ENCODE measurements around the gene ADAMTS17.

Gene ADAMTS17

DNA sequence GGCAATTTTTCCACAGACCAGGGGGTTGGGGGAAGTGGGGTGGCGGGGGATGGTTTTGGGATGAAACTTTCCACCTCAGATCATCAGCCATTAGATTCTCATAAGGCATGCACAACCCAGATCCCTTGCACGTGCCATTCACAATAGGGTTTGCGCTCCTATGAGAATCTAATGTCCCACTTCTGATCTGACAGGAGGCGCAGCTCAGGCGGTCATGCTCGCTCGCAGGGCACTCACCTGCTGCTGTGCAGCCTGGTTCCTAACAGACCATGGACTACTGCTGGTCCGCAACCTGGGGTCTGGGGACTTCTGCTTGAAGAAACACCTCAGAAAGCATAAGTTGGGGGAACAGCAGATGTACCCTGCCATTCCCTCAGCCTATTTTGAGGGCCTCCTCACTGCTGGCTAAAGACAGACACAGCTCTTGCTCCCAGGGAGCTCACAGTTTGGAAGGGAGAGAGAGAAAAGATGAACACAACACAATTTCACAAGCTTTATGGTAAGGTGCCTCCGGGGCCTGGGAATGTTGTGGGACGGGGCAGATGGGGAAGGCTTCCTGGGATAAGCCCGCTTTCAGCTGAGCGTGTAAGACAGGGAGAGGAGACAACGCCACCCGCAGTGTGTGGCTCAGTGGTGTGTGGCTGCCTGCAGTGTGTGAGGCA lies 285.2 kb downstream of the ADAMTS17 start:
- FAIRE-seq (no peak), DNase-seq (ENCODE audit: low spot score) (no peak)

DNA sequence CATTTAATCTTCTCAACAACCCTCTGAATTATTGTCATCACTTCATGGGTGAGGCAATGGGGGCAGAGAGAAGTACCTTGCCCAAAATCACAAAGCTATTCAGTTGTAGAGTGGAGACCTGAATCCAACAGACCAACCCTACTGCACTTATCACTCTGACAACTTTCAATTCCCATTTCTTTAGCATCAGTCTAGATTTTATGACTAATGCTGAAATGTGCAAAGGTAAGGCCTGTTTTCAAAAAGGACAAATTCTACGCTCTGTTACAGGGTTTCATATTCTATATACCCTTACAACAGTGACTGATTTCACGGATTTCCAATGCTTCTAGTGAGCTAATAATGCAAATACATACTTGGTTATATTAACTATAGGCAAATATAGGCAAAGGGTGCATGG lies 286.0 kb downstream of the ADAMTS17 start:
- FAIRE-seq (no peak), DNase-seq (ENCODE audit: low spot score) (no peak)

DNA sequence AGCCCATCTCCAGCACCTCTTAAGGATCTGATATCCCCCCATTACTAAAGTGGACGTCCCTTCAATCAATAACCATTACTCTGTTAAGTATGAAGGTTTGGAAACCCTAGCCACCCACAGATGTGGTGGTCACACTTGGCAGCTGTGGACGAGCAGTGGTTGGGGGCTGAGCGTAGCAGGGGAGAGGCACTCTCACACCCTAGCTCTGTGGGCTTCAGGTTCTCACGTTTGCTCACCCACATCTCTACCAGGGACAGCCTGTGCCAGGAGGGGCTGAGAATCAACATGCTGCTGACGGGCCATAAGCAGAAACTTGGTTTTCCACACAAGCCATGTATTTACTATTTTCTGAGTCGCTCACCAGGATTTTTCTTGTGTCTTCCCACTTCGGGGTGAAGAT lies 287.2 kb downstream of the ADAMTS17 start:
- DNase-seq (ENCODE audit: low spot score) (no peak), FAIRE-seq (no peak)

DNA sequence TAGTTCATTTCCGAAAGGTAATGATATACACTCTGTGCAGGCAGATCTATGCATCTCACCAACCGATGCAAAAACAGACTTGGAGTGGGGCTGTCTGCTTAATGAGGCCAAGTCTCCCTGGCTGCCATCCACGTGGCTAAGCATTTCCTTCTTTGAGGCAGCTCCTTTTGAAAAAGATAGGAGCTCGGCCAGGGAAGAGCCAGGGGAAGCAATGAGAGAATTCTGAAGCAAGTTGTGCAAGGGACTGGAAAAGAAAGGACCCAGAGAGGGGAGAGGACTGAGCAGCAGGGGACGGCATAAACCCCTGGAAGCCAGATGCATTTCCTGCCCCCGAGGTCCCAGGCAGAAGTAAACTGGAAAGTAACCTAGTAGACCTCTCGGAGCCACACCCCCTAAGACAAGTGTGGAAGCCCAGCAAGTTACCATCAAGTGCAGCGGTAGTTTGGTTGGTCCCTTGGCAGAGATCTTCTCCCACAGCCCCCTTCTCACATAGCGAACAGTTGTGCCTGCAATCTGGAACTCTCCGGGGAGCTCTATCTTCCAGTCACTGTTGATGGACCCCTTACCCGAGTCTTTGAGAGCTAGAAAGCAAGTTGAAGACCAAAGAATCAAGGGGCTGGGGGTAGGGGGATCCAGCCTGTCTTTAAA lies 288.2 kb downstream of the ADAMTS17 start:
- FAIRE-seq (no peak), DNase-seq (ENCODE audit: low spot score) (no peak)

DNA sequence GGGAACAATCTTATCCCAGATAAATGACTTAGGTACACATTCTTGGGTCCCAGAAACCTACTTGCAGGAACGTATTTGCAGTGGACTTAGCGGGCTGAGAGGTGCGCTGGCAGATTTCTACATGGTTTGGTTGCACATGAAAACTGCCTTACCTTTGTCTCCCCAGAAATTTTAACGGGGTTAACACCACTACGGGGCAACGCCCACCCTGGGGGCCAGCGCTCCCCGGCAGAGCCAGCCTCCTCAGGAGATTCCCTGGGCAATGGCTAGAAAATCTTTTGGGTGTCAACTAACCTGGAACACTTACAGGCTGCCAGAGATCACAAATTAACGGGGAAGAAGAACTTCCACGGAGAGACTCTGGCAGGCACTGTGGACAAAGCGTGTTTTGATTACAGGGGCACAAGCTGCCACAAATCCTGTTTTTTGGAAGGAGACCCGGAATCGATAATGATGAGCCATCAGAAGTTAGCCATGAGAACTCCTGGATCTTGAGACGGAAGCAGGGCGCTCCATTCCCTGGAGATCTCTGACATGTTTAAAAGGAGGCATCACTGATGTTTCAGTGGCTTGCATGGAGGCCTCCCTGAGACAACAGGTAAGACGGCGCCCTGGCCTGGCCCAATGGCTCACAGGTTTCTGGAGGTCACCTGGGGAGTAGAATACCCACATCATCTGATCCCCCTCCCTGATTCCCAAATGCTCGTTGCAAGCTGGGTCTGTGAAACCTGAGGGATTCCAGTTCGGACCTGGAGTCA lies 288.9 kb downstream of the ADAMTS17 start:
- FAIRE-seq = no peak
- DNase-seq (ENCODE audit: low spot score) = no peak

DNA sequence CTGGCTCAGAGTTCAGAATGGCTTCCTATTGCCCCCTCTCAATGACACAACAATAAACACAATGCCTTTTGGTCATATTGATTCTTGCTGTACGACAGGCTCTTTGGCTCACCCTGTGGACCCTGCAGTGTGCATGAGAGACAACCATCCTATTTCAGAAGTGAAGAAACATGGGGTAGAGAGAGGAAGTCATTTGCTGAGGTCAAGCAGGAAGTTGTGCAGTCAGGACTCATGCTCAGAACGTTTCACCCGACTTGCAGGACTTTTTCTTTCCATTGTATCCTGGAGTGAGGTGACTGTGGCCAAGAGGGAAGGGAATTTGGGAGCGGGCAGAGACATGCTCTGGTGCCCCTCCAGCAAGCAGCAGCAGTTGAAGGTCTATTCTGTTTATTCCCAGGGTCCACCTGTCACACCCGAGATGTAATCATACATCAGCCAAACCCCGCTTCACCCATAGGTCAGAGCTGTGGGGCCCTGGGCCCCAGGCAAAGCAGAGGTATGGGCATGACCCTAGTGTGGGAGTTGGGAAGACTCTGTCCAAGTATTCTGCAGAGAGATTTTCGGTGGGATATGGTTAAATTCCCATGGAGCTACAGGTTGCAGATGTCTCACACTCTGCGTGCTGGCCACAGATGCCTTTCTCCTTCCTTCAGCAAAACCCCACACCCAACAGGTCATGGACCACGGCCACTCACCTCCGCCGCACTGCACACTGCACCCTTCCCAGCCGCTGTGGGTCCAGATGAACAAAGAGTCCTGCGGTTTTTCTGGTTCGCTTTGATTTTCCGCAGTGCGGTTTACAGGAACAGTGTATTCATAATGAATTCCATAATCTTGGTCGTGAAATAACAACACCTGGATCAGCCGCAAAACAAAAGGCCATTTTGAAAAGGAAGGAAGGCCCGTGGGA lies 290.6 kb downstream of the ADAMTS17 start:
- FAIRE-seq (no peak), DNase-seq (ENCODE audit: low spot score) (no peak)

DNA sequence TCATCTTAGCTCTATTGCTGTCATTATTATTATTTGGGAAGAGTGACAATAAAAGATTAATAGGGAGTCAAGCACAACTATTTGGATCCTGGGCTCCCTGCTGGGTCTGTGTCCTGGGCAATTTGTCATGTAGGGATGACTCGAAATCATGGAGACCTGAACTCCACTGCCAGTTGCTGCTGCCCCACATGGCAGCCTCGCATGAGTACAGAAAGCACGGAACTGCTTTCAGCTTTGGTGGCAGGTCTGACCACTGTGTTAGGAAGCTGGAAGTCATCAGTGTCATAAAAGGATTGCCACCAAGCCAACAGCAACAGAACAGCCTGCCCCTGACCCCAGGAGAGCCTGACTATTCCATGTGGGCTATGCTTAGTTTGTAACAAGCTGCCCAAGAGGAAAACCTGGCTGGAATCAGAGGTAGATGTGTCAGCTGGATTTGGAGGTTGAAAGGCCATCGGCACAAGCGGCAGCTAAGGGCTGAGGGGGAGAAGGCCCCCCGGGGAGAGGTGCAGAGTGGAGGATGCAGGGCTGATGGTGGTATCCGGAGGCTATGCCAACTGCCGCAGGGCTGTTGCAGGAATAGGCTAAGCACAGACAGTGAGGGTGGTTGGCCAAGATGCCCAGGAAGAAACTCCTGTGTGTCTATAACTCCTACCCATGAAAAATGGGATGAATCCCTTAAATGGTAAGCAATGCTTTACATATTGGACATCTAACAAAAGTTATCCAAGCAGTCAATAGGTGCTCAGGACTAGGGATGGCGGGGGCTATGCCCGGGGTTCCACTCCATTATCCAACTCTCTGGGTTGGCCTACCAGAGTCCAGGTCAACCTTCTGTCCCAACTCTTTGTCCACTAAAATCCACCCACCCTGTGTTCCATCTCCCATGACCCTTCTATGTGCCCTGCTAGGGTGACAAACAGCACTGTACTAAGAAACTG lies 291.6 kb downstream of the ADAMTS17 start:
- no peak for FAIRE-seq
- DNase-seq (ENCODE audit: low spot score) = no peak

DNA sequence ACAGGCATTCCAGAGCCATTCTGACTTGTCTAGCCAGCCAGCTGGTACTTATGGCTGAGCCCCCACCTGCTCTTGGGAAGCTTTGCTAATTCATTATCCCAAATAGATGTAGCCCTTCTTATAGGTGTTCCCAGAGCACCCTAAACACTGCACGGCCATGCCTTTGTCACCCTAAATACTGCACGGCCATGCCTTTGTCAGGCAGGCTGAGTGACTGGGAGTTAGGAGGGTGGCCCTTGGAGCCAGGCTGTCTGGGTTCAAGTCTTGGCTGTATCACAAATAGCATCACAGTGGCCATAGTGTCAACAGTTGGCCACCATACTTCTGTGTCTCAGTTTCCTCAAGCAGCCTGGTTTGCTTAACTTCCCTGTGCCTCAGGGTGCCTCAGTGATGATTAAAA lies 292.3 kb downstream of the ADAMTS17 start:
- FAIRE-seq (no peak), DNase-seq (ENCODE audit: low spot score) (no peak)

DNA sequence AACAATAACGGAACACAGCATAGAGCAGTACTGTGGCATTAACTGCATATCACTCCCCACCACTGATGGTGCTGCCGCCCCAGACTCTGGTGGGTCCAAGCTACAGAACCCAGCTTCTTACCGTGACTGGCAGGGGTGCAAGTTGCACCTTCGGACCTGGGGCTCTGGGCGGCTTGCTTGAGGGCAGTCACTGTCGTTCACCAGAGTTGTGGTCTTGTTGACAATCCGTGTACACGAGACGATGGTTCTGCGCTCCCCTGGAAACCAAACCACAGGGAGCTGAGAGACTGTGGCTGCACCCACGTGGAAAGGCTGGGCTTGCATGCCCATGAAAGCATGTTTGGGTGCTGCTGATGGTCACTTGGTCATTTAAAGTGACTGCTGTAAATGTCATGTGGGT lies 293.0 kb downstream of the ADAMTS17 start:
- FAIRE-seq (no peak), DNase-seq (ENCODE audit: low spot score) (no peak)

DNA sequence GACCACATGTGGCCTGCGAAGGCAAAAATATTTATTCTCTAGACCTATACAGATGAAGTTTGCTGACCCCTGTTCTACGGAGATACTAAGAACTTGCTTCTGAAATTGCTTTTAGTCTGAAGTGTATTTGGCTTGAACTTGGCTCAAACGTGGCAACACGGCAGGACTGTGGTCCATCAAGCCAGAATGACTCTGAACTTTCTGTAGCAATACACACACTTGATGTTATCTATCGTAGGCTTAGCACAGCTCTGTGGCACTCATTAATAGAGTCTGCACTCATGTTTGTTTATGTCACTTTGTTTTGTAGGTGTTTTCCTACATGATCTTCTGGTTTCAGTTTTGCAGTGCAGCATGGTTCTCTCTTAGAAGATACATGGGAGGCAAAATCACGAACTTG lies 298.1 kb downstream of the ADAMTS17 start:
- DNase-seq (ENCODE audit: low spot score) = no peak
- no peak for FAIRE-seq

DNA sequence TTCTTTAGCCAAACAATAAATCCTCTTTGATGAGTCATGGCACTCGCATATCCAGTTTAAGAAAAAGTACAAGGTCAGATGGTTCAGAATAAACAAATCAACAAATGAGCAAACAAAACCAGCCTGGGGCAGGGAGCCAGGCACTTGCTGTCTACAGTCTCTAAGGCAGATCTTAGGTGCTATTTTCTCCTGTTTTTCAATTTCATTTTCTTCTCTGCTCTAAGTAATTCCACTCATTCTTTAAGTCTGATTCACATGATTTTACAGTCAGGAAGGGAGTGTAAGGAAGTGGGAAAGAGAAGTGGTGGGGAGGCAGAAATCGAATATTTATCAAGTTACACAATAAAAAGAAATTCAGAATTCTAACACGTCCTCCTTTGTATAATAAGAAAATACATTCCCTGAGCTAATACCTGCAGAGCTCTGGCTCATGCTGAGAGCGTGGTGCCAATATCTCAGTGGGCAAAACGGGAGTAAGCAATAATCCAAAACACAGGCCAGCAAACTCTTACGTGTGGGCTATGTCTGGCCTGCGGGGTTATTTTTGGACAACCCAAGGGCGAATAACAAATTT lies 298.6 kb downstream of the ADAMTS17 start:
- DNase-seq (ENCODE audit: low spot score) = peak; percentile 69
- FAIRE-seq = peak; percentile 36

DNA sequence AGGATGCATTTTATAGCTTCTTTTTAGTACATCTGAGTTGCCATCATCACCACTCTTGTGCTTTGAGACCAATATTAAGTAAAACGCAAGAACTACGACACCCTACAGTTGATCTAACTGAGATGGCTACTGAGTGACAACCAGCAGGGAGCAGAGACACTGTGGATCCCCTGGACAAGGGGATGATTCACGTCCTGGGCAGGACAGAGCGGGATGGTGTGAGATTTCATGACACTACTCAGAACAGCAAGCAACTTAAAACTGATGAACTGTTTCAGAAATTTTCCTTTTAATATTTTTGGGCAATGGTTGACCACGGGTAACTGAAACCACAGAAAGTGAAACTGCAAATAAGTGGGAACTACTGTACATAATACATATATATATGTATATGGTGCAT lies 299.2 kb downstream of the ADAMTS17 start:
- FAIRE-seq (no peak), DNase-seq (ENCODE audit: low spot score) (peak; percentile 37)

DNA sequence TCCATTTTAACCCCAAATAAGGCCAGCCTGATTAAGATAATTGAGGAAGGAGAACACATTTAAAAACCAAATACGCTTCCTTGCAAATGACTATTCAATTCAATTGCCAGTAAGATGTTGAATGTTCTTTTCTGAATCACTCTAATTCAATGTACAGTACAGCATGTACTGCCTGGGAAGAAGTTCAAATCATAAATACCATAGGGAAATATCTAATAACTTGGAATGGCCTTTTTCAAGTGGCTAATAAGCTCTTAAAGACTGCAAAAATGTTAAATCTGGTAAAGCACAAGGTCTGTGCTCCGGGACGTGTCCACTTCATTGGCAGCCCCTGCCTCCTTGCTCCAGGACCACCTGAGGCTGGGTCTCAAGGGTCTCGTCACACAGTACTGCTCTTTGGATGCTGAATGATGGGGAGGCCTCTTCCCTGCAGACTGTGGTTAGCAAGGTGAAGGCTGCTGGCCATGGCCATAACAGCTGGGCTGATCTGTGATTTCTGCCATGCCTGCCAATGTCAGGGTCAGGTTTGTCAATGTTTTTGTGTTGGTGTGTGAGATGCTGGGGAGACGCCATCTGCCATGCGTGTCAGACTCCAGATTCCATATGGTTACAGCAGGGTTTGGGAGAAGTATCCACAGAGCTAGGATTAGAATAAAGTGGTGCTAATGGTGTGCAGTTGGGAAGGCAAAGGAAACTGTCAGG lies 300.5 kb downstream of the ADAMTS17 start:
- FAIRE-seq (no peak), DNase-seq (ENCODE audit: low spot score) (no peak)

DNA sequence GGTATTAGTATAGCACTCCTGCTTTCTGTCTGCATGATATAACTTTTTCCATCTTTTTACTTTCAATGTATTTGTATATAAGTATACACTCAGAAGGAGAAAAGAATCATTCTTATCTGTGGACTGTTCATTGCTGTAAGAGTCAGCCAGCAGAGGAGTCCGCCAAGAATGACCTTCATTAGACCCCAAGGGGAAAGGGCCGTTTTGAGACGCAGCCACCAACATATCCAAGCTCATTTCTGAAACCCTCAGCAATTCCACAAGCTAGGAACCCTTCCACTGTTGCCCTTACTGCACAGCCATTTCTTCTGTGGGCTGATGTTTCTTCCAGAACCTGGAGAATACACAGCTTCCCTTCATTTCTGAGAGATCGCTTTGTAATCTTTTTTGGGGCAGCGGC lies 301.8 kb downstream of the ADAMTS17 start:
- FAIRE-seq (no peak), DNase-seq (ENCODE audit: low spot score) (no peak)

DNA sequence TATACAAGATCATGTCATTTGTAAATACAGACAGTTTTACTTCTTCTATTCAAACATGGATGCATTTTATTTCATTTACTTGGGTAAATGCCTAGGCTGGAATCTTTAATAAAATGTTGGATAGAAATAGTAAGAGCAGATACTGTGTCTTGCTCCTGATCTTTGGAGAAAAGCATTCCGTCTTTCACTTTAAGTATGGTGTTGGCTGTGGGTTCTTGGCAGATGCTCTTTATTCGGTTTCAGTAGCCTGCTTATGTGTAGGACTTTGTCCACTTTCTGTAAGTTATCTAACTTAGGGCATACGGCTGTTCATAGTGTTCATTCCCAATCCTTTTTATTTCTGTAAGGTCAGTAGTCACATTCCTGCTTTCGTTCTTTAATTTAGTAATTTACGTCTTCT lies 303.0 kb downstream of the ADAMTS17 start:
- DNase-seq (ENCODE audit: low spot score) (no peak), FAIRE-seq (no peak)

DNA sequence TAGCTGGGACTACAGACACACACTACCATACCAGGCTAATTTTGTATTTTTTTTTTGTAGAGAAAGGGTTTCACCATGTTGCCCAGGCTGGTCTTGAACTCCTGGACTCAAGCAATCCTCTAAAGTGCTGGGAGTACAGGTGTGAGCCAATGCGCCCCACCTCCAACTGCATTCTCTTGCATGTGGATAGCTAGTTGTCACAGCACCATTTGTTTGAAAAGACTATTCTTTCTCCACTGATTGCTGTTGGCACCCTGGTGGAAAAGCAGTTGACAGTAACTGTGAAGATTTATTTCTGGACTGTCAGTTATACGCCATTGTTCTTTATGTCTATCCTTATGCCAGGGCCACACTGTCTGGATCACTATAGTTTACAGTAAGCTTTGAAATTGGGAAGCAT lies 303.9 kb downstream of the ADAMTS17 start:
- no peak for DNase-seq (ENCODE audit: low spot score)
- no peak for FAIRE-seq

DNA sequence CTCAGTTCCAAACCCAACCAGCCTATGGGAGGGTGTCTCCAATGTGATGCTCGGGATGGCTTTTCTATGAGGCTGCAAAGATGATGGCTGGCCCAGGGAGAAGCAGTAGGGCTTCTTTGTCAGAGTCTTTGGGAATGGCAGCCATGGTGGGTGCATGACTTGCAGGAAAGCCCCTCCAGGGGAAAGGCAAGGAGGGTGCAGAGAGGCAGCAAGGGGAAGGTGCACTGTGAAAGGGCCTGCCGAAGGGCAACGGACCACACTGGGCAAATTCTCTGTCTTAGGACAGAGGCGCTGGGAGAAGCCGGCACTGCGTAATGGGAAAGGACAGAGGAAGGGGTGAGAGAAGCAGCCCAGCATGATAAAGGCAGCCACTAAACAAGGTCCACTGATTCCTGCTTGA lies 305.8 kb downstream of the ADAMTS17 start:
- no peak for FAIRE-seq
- DNase-seq (ENCODE audit: low spot score) = no peak

DNA sequence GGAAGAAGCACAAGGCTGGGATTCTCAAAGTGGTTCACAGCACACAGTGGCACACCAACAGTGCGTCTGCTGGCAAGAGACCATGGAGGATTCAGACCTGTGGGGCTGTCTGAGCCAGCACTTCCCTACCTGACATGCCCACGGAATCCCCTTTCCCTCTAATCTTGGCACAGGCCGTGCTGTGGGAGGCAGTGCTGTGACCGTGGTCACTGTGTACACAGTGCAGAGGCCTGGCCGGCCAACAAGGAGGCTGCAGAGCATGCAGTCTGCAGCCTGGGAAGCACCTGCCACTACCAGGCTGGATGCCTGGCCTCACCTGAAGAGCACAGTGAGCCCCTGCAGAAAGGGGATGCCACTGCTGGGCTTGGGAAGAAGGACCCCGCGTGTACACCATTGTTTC lies 307.6 kb downstream of the ADAMTS17 start:
- DNase-seq (ENCODE audit: low spot score) = no peak
- FAIRE-seq = no peak

DNA sequence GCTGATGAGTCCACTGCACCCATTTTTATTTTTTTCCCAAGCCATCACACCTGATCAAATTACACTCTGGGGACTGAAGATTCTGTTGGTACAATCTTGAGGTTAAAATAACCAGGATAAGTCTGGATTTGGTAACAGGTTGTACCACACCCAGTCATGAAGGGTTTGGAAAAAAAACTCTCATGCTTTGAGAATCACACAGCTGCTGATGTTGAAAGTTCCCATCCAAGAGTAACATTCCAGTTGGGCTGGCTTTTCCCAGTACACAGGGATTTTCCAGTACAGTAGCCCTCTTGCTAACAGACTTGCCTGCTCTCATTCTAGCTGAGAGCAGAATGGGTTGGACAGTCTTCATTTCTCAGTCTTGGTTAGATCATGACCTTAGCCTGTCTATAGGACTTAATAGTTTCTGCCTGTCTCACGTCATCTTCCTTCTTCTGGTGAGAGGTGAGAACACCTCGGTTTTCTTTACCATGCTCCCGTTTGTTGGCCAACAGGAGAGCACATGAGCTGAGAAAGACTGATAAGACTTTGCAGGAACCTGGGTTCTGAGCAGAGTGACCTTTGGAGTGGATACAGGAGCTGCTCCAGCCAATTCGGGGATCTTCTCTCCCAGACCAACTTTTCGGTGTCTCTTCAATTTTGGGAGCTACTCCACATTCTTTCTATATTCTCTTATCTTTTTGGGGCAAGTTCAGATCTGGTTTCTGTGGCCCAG lies 308.5 kb downstream of the ADAMTS17 start:
- FAIRE-seq (no peak), DNase-seq (ENCODE audit: low spot score) (no peak)

Measured in RCC 7860 (cell line).